GM19238 (cell line): ENCODE results near the gene HMCN1.

Experiments
- DNase-seq: peaks from one replicate; pipeline ENCODE4 v3.0.0; 2011; ENCODE audit warnings: low spot score; ENCODE audit not compliant: insufficient read length

The HMCN1 gene

GRCh38 chr1:185960422-185961321, 226.5 kb downstream of the HMCN1 start:
- DNase-seq = no peak

- no peak for DNase-seq
These were observed 227.5 kb downstream of the HMCN1 start for GRCh38 chr1:185961664-185962063.

- DNase-seq = no peak
These were observed 230.8 kb downstream of the HMCN1 start for GRCh38 chr1:185964946-185965345.

GRCh38 chr1:185965870-185966269, 231.7 kb downstream of the HMCN1 start:
- no peak for DNase-seq

GRCh38 chr1:185966471-185966870, 232.3 kb downstream of the HMCN1 start:
- DNase-seq = no peak

- no peak for DNase-seq
These were observed 234.8 kb downstream of the HMCN1 start for GRCh38 chr1:185969028-185969427.

GRCh38 chr1:185969524-185969991, 235.4 kb downstream of the HMCN1 start:
- no peak for DNase-seq

GRCh38 chr1:185971688-185972087, 237.5 kb downstream of the HMCN1 start:
- no peak for DNase-seq

GRCh38 chr1:185972096-185972850, 238.1 kb downstream of the HMCN1 start:
- DNase-seq = no peak

- no peak for DNase-seq
These were observed 239.5 kb downstream of the HMCN1 start for GRCh38 chr1:185973645-185974044.

GRCh38 chr1:185974367-185975170, 240.4 kb downstream of the HMCN1 start:
- no peak for DNase-seq

GRCh38 chr1:185980891-185981290, 246.7 kb downstream of the HMCN1 start:
- no peak for DNase-seq

GRCh38 chr1:185984113-185984836, 250.1 kb downstream of the HMCN1 start:
- no peak for DNase-seq

- DNase-seq = no peak
These were observed 253.6 kb downstream of the HMCN1 start for GRCh38 chr1:185987611-185988321.

GRCh38 chr1:185990565-185990964, 256.4 kb downstream of the HMCN1 start:
- no peak for DNase-seq

GRCh38 chr1:185991266-185991665, 257.1 kb downstream of the HMCN1 start:
- DNase-seq = no peak

GRCh38 chr1:185996211-185996610, 262.0 kb downstream of the HMCN1 start:
- no peak for DNase-seq

- DNase-seq = no peak
These were observed 264.2 kb downstream of the HMCN1 start for GRCh38 chr1:185998391-185998790.

- DNase-seq = no peak
These were observed 268.2 kb downstream of the HMCN1 start for GRCh38 chr1:186002406-186002805.

GRCh38 chr1:186009039-186009737, 275.0 kb downstream of the HMCN1 start:
- no peak for DNase-seq
